Vagina (tissue), 2 donors: ENCODE results near the gene CGNL1.

ENCODE experiments used
- CTCF ChIP-seq, 3 experiments: fragments of 450-650 bp in 2 of 3; fragments of 200-600 bp in 1 of 3; sonication (generic) in 1 of 3; IDR thresholded peaks; one replicate each; pipeline ENCODE4 v1.5.1; 2017 to 2019; ENCODE audit warnings: antibody characterized with exemption in 3 of 3, mild to moderate bottlenecking in 2 of 3, moderate library complexity in 2 of 3
- POLR2A ChIP-seq, 2 donors: fragments of 450-650 bp; IDR thresholded peaks; one replicate each; pipeline ENCODE4 v1.6.1; 2017; ENCODE audit warnings: antibody characterized with exemption in 2 of 2, mild to moderate bottlenecking in 2 of 2, moderate library complexity in 2 of 2
- POLR2AphosphoS5 ChIP-seq, 2 donors: sonication (generic); formaldehyde crosslinking; IDR thresholded peaks; one replicate each; pipeline ENCODE4 v1.9.0; 2017; ENCODE audit warnings: antibody characterized with exemption in 2 of 2, mild to moderate bottlenecking in 2 of 2, low read depth in 1 of 2; ENCODE audit not compliant: insufficient read depth in 1 of 2

DNA sequence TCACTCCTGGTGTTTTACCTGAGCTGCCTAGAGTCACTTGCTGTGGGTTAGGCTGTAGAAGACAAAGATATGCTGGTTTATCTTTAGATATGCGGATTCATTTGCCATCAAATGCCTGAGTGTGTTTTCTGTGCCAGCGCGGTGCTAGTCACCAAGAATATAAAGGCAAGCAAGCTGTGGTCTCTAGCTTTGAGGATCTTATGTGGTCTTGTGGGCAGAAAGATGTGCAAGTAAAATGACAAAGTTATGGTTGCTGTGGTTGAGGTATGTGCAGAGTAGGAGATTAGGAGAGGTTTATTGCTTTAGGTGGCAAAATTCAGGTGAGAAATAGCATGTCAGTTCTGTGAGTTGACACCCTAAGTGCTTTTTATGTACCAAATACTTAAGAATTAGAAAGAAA lies 94.2 kb downstream of the CGNL1 start:
- TF ChIP-seq POLR2AphosphoS5 (IDR thresholded peaks at IDR 0.05; ENCODE audit: insufficient read depth in 1 of 2, low read depth in 1 of 2) (no peak), CTCF (IDR thresholded peaks at IDR 0.05) (no peak), POLR2A (IDR thresholded peaks at IDR 0.05) (no peak)
